A549 (cell line): ENCODE data around the gene MORF4L1. TPM values are rescaled to one million over a fixed set of nuclear protein-coding genes. Genes with fewer than 3 reads are reported as not detected.
A peak's percentile ranks its signal among the peaks of the same experiment; 100 is the strongest.

Experiments
- ATAC-seq, 2 experiments: fragments of 200-7000 bp in 1 of 2; fragments of >200 bp in 1 of 2; cut with Nextera tagmentation in 1 of 2; cut with Tn5 transposase in 1 of 2; 3 replicates each; pipeline versions ENCODE4 v1.8.0 to v1.9.1; 2018 to 2020; ENCODE audit warnings: mild to moderate bottlenecking in 1 of 2, moderate library complexity in 1 of 2
- CTCF ChIA-PET: fragments of 300-600 bp; sonication (Branson Sonifier 250); formaldehyde crosslinking; extraction: SDS; loops from one replicate; lab custom pipeline; 2021; ENCODE audit warnings: antibody characterized with exemption, inconsistent platforms; lab: Yijun Ruan, JAX
- POLR2A ChIA-PET: fragments of 350-600 bp; formaldehyde crosslinking; extraction: SDS; loops from one replicate; lab custom pipeline; 2021; ENCODE audit warnings: antibody characterized with exemption, inconsistent platforms; lab: Yijun Ruan, JAX
- DNase-seq, 2 experiments: peaks; one replicate each; pipeline versions ENCODE4 v3.0.0 to v3.0.0-alpha.2; 2011 to 2016; ENCODE audit warnings: low read depth in 1 of 2, low spot score in 1 of 2
- FAIRE-seq: peaks from 2 replicates; lab custom pipeline; 2011; peaks lifted over from hg19 to GRCh38; lab: Jason Lieb, UNC
- H3K27ac ChIP-seq, 2 experiments: fragments of >200 bp; sonication (Bioruptor Twin); formaldehyde crosslinking; 3 replicates each; pipeline ENCODE4 v1.5.1; 2016 to 2017
- H3K4me1 ChIP-seq: fragments of >200 bp; sonication (Bioruptor Twin); formaldehyde crosslinking; 3 replicates; pipeline ENCODE4 v1.6.1; 2016
- H3K4me2 ChIP-seq: fragments of >200 bp; sonication (Bioruptor Twin); formaldehyde crosslinking; 3 replicates; pipeline ENCODE4 v1.6.1; 2016
- H3K4me3 ChIP-seq: fragments of >200 bp; sonication (Bioruptor Twin); formaldehyde crosslinking; 3 replicates; pipeline ENCODE4 v1.5.1; 2016
- H3K9me3 ChIP-seq: fragments of >200 bp; sonication (Bioruptor Twin); formaldehyde crosslinking; 3 replicates; pipeline ENCODE4 v1.6.1; 2016
- CBX2 ChIP-seq: fragments of 200-600 bp; sonication (generic); IDR thresholded peaks from 2 replicates; pipeline ENCODE4 v1.6.1; 2016; ENCODE audit warnings: low read depth, mild to moderate bottlenecking, borderline replicate concordance
- CBX8 ChIP-seq: fragments of 200-600 bp; sonication (generic); IDR thresholded peaks from 2 replicates; pipeline ENCODE4 v1.6.1; 2016
- CEBPB ChIP-seq, 2 experiments: fragments of >200 bp in 1 of 2; sonication (Bioruptor Twin) in 1 of 2; formaldehyde crosslinking in 1 of 2; IDR thresholded peaks; 2 replicates each; pipeline ENCODE4 v1.6.1; 2012 to 2016
- EP300 ChIP-seq, 2 experiments: fragments of >200 bp; sonication (Bioruptor Twin); formaldehyde crosslinking; IDR thresholded peaks; 2 replicates in 1 of 2; 3 replicates in 1 of 2; pipeline ENCODE4 v1.6.1; 2016 to 2017
- FOSL2 ChIP-seq, 2 experiments: fragments of 450-650 bp in 1 of 2; fragments of >200 bp in 1 of 2; sonication (Bioruptor Twin) in 1 of 2; formaldehyde crosslinking; IDR thresholded peaks; 2 replicates each; pipeline versions ENCODE4 v1.5.0 to v1.6.1; 2016 to 2020; ENCODE audit warnings: mild to moderate bottlenecking in 1 of 2, moderate library complexity in 1 of 2
- FOXS1 ChIP-seq: fragments of 250-450 bp; sonication (Bioruptor Pico); IDR thresholded peaks from 2 replicates; pipeline ENCODE4 v1.5.0; 2020; ENCODE audit warnings: mild to moderate bottlenecking, moderate library complexity
- HES2 ChIP-seq: fragments of >200 bp; sonication (Bioruptor Twin); formaldehyde crosslinking; IDR thresholded peaks from 2 replicates; pipeline ENCODE4 v1.6.1; 2016
- HMGXB4 ChIP-seq: fragments of 250-450 bp; sonication (Bioruptor Pico); IDR thresholded peaks from 2 replicates; pipeline ENCODE4 v1.5.0; 2021; ENCODE audit warnings: mild to moderate bottlenecking, moderate library complexity, borderline replicate concordance
- HOXA7 ChIP-seq: fragments of 250-450 bp; sonication (Bioruptor Pico); IDR thresholded peaks from 2 replicates; pipeline ENCODE4 v1.5.0; 2020; ENCODE audit warnings: mild to moderate bottlenecking, moderate library complexity
- KDM1A ChIP-seq: fragments of 200-600 bp; sonication (generic); IDR thresholded peaks from 2 replicates; pipeline ENCODE4 v1.6.1; 2016; ENCODE audit warnings: low read depth, mild to moderate bottlenecking
- MAFK ChIP-seq: fragments of 450-650 bp; IDR thresholded peaks from 2 replicates; pipeline ENCODE4 v1.6.1; 2014; ENCODE audit not compliant: partially characterized antibody
- MYC ChIP-seq: IDR thresholded peaks from 2 replicates; pipeline ENCODE4 v1.6.1; 2012; ENCODE audit warnings: mild to moderate bottlenecking, inconsistent platforms, low read length, improper control_type of control experiment, borderline replicate concordance
- POLR2A ChIP-seq: IDR thresholded peaks from 2 replicates; pipeline ENCODE4 v1.6.1; 2012; ENCODE audit warnings: mild to moderate bottlenecking, low read length
- RCOR1 ChIP-seq: fragments of 150-350 bp; IDR thresholded peaks from 2 replicates; pipeline ENCODE4 v1.6.1; 2014; ENCODE audit warnings: antibody characterized with exemption, low read length, low read depth
- RFX5 ChIP-seq: fragments of 450-650 bp; IDR thresholded peaks from 2 replicates; pipeline ENCODE4 v1.7.1; 2014; ENCODE audit warnings: antibody characterized with exemption, mild to moderate bottlenecking, moderate library complexity
- SREBF2 ChIP-seq: fragments of 450-650 bp; IDR thresholded peaks from 2 replicates; pipeline ENCODE4 v1.6.1; 2014; ENCODE audit warnings: mild to moderate bottlenecking, moderate library complexity
- ZFP36 ChIP-seq: fragments of 450-650 bp; IDR thresholded peaks from 2 replicates; pipeline ENCODE4 v1.6.1; 2014; ENCODE audit warnings: borderline replicate concordance; ENCODE audit not compliant: partially characterized antibody
- ZNF302 ChIP-seq: fragments of 250-450 bp; sonication (Bioruptor Pico); IDR thresholded peaks from 2 replicates; pipeline ENCODE4 v1.9.0; 2021; ENCODE audit warnings: inconsistent platforms, mild to moderate bottlenecking, moderate library complexity
- WGBS: methylation state at CpG from one replicate; pipeline ENCODE4 v1.1.6; 2017; ENCODE audit errors: missing lambda C conversion rate; 5-methylcytosine and 5-hydroxymethylcytosine counted together
- polyA plus RNA-seq, 4 experiments: library from polyadenylated mRNA; depleted of rRNA in 3 of 4; stranded (reverse); fragments of >200 nt; fragmentation: RNase III in 1 of 4; extraction: RNeasy Plus Mini Kit Qiagen cat#74134 plus additional on column Dnase treatment in 1 of 4; gene quantifications; 2 replicates in 3 of 4; 3 replicates in 1 of 4; pipeline ENCODE4 v1.2.3, GENCODE V29; 2011 to 2017
- TF ChIP-seq, protein P1 (sequence below): fragments of >200 bp; sonication (Bioruptor Twin); formaldehyde crosslinking; IDR thresholded peaks from 3 replicates; pipeline ENCODE4 v1.5.1; 2016

Gene MORF4L1
- polyA plus RNA-seq, 2 of the 4 experiments (the other 2 are of a cell fraction), result 498 to 927 TPM

GRCh38 chr15:78878356-78878755 lies 5.7 kb downstream of the MORF4L1 start:
- Histone ChIP-seq H3K4me1 (peaks cover 71% of the 10 kb centered on the region), H3K4me2 (peak overlapping the region; percentile 95), H3K9me3 (no peaks in the 10 kb centered on the region), H3K4me3 (no peak overlapping the region)
- ATAC-seq (no peak), FAIRE-seq (no peak)
- POLR2A ChIA-PET, result interaction anchor here (1.1 kb wide), 1 partner anchor 67 kb away, joined by 3 read pairs; the partner anchor contains the start of gene ADAMTS7
- CTCF ChIA-PET, result interaction anchor here (0.7 to 0.8 kb wide), 2 partner anchors 15 to 32 kb away, joined by 3 to 7 read pairs; no protein-coding TSS in a partner anchor
- TF ChIP-seq CBX2 (no peak), FOXS1 (no peak), EP300 (IDR thresholded peaks at IDR 0.05) (no peak), RCOR1 (no peak), MAFK (peak; percentile 98), ZFP36 (no peak)
- TF ChIP-seq, all 56 proteins: peak for 1
- 76% methylated on average over 1 of the region's 1 CpG for WGBS
- H3K27ac ChIP-seq, result no peak overlapping the region
- DNase-seq, result no peak

DNA sequence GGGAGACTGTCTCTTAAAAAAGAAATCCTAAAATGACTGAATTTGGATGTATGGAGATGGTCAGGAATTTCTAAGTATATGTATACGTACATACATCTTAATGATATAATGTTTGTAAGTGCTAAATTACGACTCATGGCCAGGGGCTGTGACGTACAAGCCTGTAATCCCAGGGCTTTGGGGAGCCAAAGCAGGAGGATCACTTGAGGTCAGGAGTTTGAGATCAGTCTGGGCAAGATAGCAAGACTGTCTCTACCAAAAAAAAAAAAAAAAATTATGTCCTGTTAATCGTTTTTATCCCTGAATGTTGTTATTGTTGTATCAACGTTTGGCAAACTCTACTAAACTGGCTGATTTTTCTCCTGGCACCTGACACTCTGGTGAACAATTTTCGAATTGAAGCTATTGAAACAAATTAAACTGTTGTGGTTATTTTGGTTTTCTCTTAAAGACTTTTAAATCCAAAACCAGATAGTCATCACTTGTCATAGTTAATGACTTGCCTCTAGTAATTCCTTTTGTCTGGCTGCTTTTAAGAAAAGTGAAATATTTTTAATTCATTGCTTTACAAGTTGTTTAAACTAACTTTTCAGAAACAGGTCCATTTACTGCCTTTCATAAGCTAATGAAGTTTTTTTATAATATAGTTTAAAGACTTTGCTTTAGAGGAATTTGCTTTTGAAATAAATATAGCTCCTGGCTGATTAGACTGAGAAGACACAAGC lies 7.0 kb downstream of the MORF4L1 start:
- Histone ChIP-seq H3K9me3 (no peaks in the 10 kb centered on the region), H3K4me3 (no peak overlapping the region), H3K27ac (no peak overlapping the region), H3K4me2 (peak overlapping the region; percentile 95), H3K4me1 (peaks cover 70% of the 10 kb centered on the region)
- POLR2A ChIA-PET, result interaction anchor here (1.0 to 1.2 kb wide), 3 partner anchors 11 to 68 kb away, joined by 3 to 5 read pairs (median 3); partner anchors contain the start of gene ADAMTS7
- FAIRE-seq (peak; percentile 51), DNase-seq (no peak), ATAC-seq (peak in 1 of 2 experiments; percentile 8; a peak in 1 of 6 replicates)
- CTCF ChIA-PET, result interaction anchor here (0.7 to 1.6 kb wide), 7 partner anchors 9 to 123 kb away, joined by 3 to 7 read pairs (median 3); partner anchors contain the start of gene ADAMTS7
- TF ChIP-seq ZNF302 (CRISPR knock-in tag) (no peak), CEBPB (IDR thresholded peaks at IDR 0.05) (no peak), KDM1A (no peak), CBX2 (no peak), RFX5 (no peak), HES2 (no peak)
- TF ChIP-seq, protein P1, sequence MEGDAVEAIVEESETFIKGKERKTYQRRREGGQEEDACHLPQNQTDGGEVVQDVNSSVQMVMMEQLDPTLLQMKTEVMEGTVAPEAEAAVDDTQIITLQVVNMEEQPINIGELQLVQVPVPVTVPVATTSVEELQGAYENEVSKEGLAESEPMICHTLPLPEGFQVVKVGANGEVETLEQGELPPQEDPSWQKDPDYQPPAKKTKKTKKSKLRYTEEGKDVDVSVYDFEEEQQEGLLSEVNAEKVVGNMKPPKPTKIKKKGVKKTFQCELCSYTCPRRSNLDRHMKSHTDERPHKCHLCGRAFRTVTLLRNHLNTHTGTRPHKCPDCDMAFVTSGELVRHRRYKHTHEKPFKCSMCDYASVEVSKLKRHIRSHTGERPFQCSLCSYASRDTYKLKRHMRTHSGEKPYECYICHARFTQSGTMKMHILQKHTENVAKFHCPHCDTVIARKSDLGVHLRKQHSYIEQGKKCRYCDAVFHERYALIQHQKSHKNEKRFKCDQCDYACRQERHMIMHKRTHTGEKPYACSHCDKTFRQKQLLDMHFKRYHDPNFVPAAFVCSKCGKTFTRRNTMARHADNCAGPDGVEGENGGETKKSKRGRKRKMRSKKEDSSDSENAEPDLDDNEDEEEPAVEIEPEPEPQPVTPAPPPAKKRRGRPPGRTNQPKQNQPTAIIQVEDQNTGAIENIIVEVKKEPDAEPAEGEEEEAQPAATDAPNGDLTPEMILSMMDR, result no peak
- WGBS, result 42% methylated on average over 6 of the region's 6 CpGs

DNA sequence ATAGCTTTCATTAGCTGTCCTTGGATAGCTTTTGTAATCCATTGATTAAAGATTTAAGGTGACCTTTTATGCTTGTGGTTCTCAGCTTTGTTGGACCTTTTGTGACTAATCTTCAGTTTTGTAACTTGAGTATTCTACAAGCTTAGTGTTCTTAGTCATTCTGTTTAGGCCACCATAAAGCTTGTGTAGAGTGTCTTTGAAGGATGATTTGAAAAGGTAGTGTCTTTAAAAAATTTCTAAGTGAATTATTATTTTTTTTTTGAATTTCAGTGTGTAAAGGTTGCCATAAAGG lies 7.5 kb downstream of the MORF4L1 start:
- no peak overlapping the region for H3K27ac ChIP-seq
- H3K4me1 ChIP-seq, result peaks cover 65% of the 10 kb centered on the region
- H3K4me2 ChIP-seq, result peak overlapping the region; percentile 95
- CTCF ChIA-PET, result interaction anchor here (0.7 to 1.6 kb wide), 7 partner anchors 8 to 124 kb away, joined by 3 to 7 read pairs (median 3); partner anchors contain the start of gene ADAMTS7
- POLR2A ChIA-PET, result interaction anchor here (1.0 to 1.2 kb wide), 2 partner anchors 11 to 20 kb away, joined by 3 to 5 read pairs; no protein-coding TSS in a partner anchor
- DNase-seq (no peak), ATAC-seq (0 out of 6 replicates have a peak, but pooled peaks of 1 of the 2 experiments have one; percentile 30), FAIRE-seq (no peak)
- TF ChIP-seq MAFK (no peak), CBX8 (no peak), HOXA7 (CRISPR knock-in tag) (no peak), POLR2A (no peak), MYC (no peak), SREBF2 (no peak), HES2 (no peak), FOSL2 (IDR thresholded peaks at IDR 0.05) (no peak), FOSL2 (CRISPR knock-in tag; IDR thresholded peaks at IDR 0.05) (no peak), HMGXB4 (CRISPR knock-in tag) (no peak), RFX5 (no peak)
- no peaks in the 10 kb centered on the region for H3K9me3 ChIP-seq
- no peak overlapping the region for H3K4me3 ChIP-seq
